ENCODE results near the gene NCOR1.
A peak's percentile ranks its signal among the peaks of the same experiment; 100 is the strongest.
"Not testable (repeated sequence)": the region's sequence is repeated elsewhere in the genome, so short reads cannot be mapped to it uniquely, and the experiment has no call there.

NCOR1 gene

GRCh38 chr17:16215273-16215964 lies at the start of gene NCOR1:
TSS of gene NCOR1 (minus strand) at chr17:16215534. CDS start at chr17:16194569, 20,965 bp downstream.
- peak; percentile 95 for DNase-seq (ENCODE audit: low spot score)

- DNase-seq (ENCODE audit: low spot score), result no peak
These were observed 46.9 kb upstream of the NCOR1 start for GRCh38 chr17:16262201-16262600.

- DNase-seq (ENCODE audit: low spot score), result no peak
These were observed 45.7 kb upstream of the NCOR1 start for GRCh38 chr17:16261049-16261448.

- no peak for DNase-seq (ENCODE audit: low spot score)
These were observed 44.6 kb upstream of the NCOR1 start for GRCh38 chr17:16259926-16260325.

GRCh38 chr17:16258901-16259300 lies 43.6 kb upstream of the NCOR1 start:
- no peak for DNase-seq (ENCODE audit: low spot score)

- DNase-seq (ENCODE audit: low spot score), result no peak
These were observed 40.2 kb upstream of the NCOR1 start for GRCh38 chr17:16255481-16255921.

- no peak for DNase-seq (ENCODE audit: low spot score)
These were observed 39.6 kb upstream of the NCOR1 start for GRCh38 chr17:16254773-16255400.

- no peak for DNase-seq (ENCODE audit: low spot score)
These were observed 36.2 kb upstream of the NCOR1 start for GRCh38 chr17:16251556-16251955.

- no peak for DNase-seq (ENCODE audit: low spot score)
These were observed 35.7 kb upstream of the NCOR1 start for GRCh38 chr17:16251043-16251442.

GRCh38 chr17:16250635-16251034 lies 35.3 kb upstream of the NCOR1 start:
- DNase-seq (ENCODE audit: low spot score), result no peak

- DNase-seq (ENCODE audit: low spot score), result no peak
These were observed 32.3 kb upstream of the NCOR1 start for GRCh38 chr17:16247586-16247984.

GRCh38 chr17:16243801-16244567 lies 28.6 kb upstream of the NCOR1 start:
- DNase-seq (ENCODE audit: low spot score), result no peak

- no peak for DNase-seq (ENCODE audit: low spot score)
These were observed 28.1 kb upstream of the NCOR1 start for GRCh38 chr17:16243385-16243784.

- no peak for DNase-seq (ENCODE audit: low spot score)
These were observed 26.6 kb upstream of the NCOR1 start for GRCh38 chr17:16241906-16242399.

GRCh38 chr17:16239931-16240330 lies 24.6 kb upstream of the NCOR1 start:
- no peak for DNase-seq (ENCODE audit: low spot score)

GRCh38 chr17:16232391-16232790 lies 17.1 kb upstream of the NCOR1 start:
- DNase-seq (ENCODE audit: low spot score), result no peak

- not testable (repeated sequence) for DNase-seq (ENCODE audit: low spot score)
These were observed 14.7 kb upstream of the NCOR1 start for GRCh38 chr17:16229912-16230561.

GRCh38 chr17:16222406-16222805 lies 7.1 kb upstream of the NCOR1 start:
- DNase-seq (ENCODE audit: low spot score), result no peak

GRCh38 chr17:16217002-16217635 lies 1.8 kb upstream of the NCOR1 start, which contains the start of gene PIGL:
TSS of gene PIGL (plus strand) at chr17:16217210. CDS start at chr17:16217227, 17 bp downstream.
- peak; percentile 93 for DNase-seq (ENCODE audit: low spot score)

- not testable (repeated sequence) for DNase-seq (ENCODE audit: low spot score)
These were observed 1.1 kb upstream of the NCOR1 start for GRCh38 chr17:16216341-16217001.

- peak; percentile 79 for DNase-seq (ENCODE audit: low spot score)
These were observed 607 bp upstream of the NCOR1 start for GRCh38 chr17:16215965-16216316.

Measured in kidney tubule cell (primary cell).